Measurements from ENCODE around the gene LAMA2. TPM values are rescaled to one million over a fixed set of nuclear protein-coding genes. Genes with fewer than 3 reads are reported as not detected.

LAMA2 gene
- total RNA-seq, 1 donor from 2014 or later, result 0.23 TPM

- no peaks in the 10 kb centered on the region for H3K36me3 Mint-ChIP-seq (ENCODE audit: low read depth)
- no peak overlapping the region for H3K4me3 Mint-ChIP-seq (ENCODE audit: low read depth)
- no peaks in the 10 kb centered on the region for H3K4me1 Mint-ChIP-seq (ENCODE audit: low read depth)
- no peak overlapping the region for H3K27ac Mint-ChIP-seq
- H3K9me3 Mint-ChIP-seq, result no peaks in the 10 kb centered on the region
- DNase-seq (ENCODE audit: low spot score), result no peak
- intact Hi-C loops (cut with micrococcal nuclease), result no loop called here
- H3K27me3 Mint-ChIP-seq (ENCODE audit: low read depth), result peaks cover 2% of the 10 kb centered on the region
Observed at GRCh38 chr6:129209355-129209754, 326.4 kb downstream of the LAMA2 start.

GRCh38 chr6:129210684-129211083, 327.7 kb downstream of the LAMA2 start:
- no peaks in the 10 kb centered on the region for H3K4me1 Mint-ChIP-seq (ENCODE audit: low read depth)

GRCh38 chr6:129211626-129212025, 328.7 kb downstream of the LAMA2 start:
- Mint-ChIP-seq H3K27ac (no peak overlapping the region), H3K36me3 (ENCODE audit: low read depth) (no peaks in the 10 kb centered on the region), H3K4me3 (ENCODE audit: low read depth) (no peak overlapping the region), H3K4me1 (ENCODE audit: low read depth) (no peaks in the 10 kb centered on the region), H3K9me3 (no peaks in the 10 kb centered on the region), H3K27me3 (ENCODE audit: low read depth) (peaks cover 2% of the 10 kb centered on the region)
- DNase-seq (ENCODE audit: low spot score), result no peak
- intact Hi-C loops (cut with micrococcal nuclease), result no loop called here

More at GRCh38 chr6:129210684-129211083, 327.7 kb downstream of the LAMA2 start:
- peaks cover 2% of the 10 kb centered on the region for H3K27me3 Mint-ChIP-seq (ENCODE audit: low read depth)
- no peak overlapping the region for H3K4me3 Mint-ChIP-seq (ENCODE audit: low read depth)
- no peak overlapping the region for H3K27ac Mint-ChIP-seq
- intact Hi-C loops (cut with micrococcal nuclease), result no loop called here
- no peak for DNase-seq (ENCODE audit: low spot score)
- H3K9me3 Mint-ChIP-seq, result no peaks in the 10 kb centered on the region
- no peaks in the 10 kb centered on the region for H3K36me3 Mint-ChIP-seq (ENCODE audit: low read depth)

- Mint-ChIP-seq H3K4me3 (ENCODE audit: low read depth) (no peak overlapping the region), H3K36me3 (ENCODE audit: low read depth) (no peaks in the 10 kb centered on the region), H3K4me1 (ENCODE audit: low read depth) (no peaks in the 10 kb centered on the region), H3K27ac (no peak overlapping the region), H3K27me3 (ENCODE audit: low read depth) (peaks cover 2% of the 10 kb centered on the region), H3K9me3 (no peaks in the 10 kb centered on the region)
- no peak for DNase-seq (ENCODE audit: low spot score)
- intact Hi-C loops (cut with micrococcal nuclease), result no loop called here
Observed at GRCh38 chr6:129212081-129212480, 329.1 kb downstream of the LAMA2 start.

- no peaks in the 10 kb centered on the region for H3K4me1 Mint-ChIP-seq (ENCODE audit: low read depth)
- no peak overlapping the region for H3K4me3 Mint-ChIP-seq (ENCODE audit: low read depth)
- DNase-seq (ENCODE audit: low spot score), result no peak
- H3K27me3 Mint-ChIP-seq (ENCODE audit: low read depth), result no peaks in the 10 kb centered on the region
- no peaks in the 10 kb centered on the region for H3K9me3 Mint-ChIP-seq
- no peaks in the 10 kb centered on the region for H3K36me3 Mint-ChIP-seq (ENCODE audit: low read depth)
- H3K27ac Mint-ChIP-seq, result no peak overlapping the region
- intact Hi-C loops (cut with micrococcal nuclease), result no loop called here
Observed at GRCh38 chr6:129215246-129215645, 332.3 kb downstream of the LAMA2 start.

- H3K4me1 Mint-ChIP-seq (ENCODE audit: low read depth), result no peaks in the 10 kb centered on the region
- H3K27me3 Mint-ChIP-seq (ENCODE audit: low read depth), result no peaks in the 10 kb centered on the region
- no peak for DNase-seq (ENCODE audit: low spot score)
- intact Hi-C loops (cut with micrococcal nuclease), result no loop called here
- H3K36me3 Mint-ChIP-seq (ENCODE audit: low read depth), result no peaks in the 10 kb centered on the region
- H3K27ac Mint-ChIP-seq, result no peak overlapping the region
- no peaks in the 10 kb centered on the region for H3K9me3 Mint-ChIP-seq
- no peak overlapping the region for H3K4me3 Mint-ChIP-seq (ENCODE audit: low read depth)
Observed at GRCh38 chr6:129215916-129216520, 333.1 kb downstream of the LAMA2 start.

- Mint-ChIP-seq H3K4me1 (ENCODE audit: low read depth) (no peaks in the 10 kb centered on the region), H3K36me3 (ENCODE audit: low read depth) (no peaks in the 10 kb centered on the region), H3K27me3 (ENCODE audit: low read depth) (no peaks in the 10 kb centered on the region), H3K27ac (no peak overlapping the region), H3K4me3 (ENCODE audit: low read depth) (no peak overlapping the region), H3K9me3 (no peaks in the 10 kb centered on the region)
- intact Hi-C loops (cut with micrococcal nuclease), result no loop called here
- no peak for DNase-seq (ENCODE audit: low spot score)
Observed at GRCh38 chr6:129217701-129218100, 334.8 kb downstream of the LAMA2 start.

- no peak overlapping the region for H3K4me3 Mint-ChIP-seq (ENCODE audit: low read depth)
- no peaks in the 10 kb centered on the region for H3K9me3 Mint-ChIP-seq
- no peak for DNase-seq (ENCODE audit: low spot score)
- H3K36me3 Mint-ChIP-seq (ENCODE audit: low read depth), result no peaks in the 10 kb centered on the region
- intact Hi-C loops (cut with micrococcal nuclease), result no loop called here
- H3K27me3 Mint-ChIP-seq (ENCODE audit: low read depth), result peaks cover 3% of the 10 kb centered on the region
- H3K27ac Mint-ChIP-seq, result no peak overlapping the region
- no peaks in the 10 kb centered on the region for H3K4me1 Mint-ChIP-seq (ENCODE audit: low read depth)
Observed at GRCh38 chr6:129233458-129234134, 350.7 kb downstream of the LAMA2 start.

GRCh38 chr6:129235167-129236000, 352.4 kb downstream of the LAMA2 start:
- Mint-ChIP-seq H3K36me3 (ENCODE audit: low read depth) (no peaks in the 10 kb centered on the region), H3K4me1 (ENCODE audit: low read depth) (no peaks in the 10 kb centered on the region), H3K9me3 (no peaks in the 10 kb centered on the region), H3K27me3 (ENCODE audit: low read depth) (peaks cover 3% of the 10 kb centered on the region), H3K27ac (no peak overlapping the region), H3K4me3 (ENCODE audit: low read depth) (no peak overlapping the region)
- DNase-seq (ENCODE audit: low spot score), result no peak
- intact Hi-C loops (cut with micrococcal nuclease), result no loop called here

GRCh38 chr6:129236001-129236517, 353.1 kb downstream of the LAMA2 start:
- DNase-seq (ENCODE audit: low spot score), result no peak
- Mint-ChIP-seq H3K9me3 (no peaks in the 10 kb centered on the region), H3K4me1 (ENCODE audit: low read depth) (no peaks in the 10 kb centered on the region), H3K4me3 (ENCODE audit: low read depth) (no peak overlapping the region), H3K27ac (no peak overlapping the region), H3K36me3 (ENCODE audit: low read depth) (no peaks in the 10 kb centered on the region), H3K27me3 (ENCODE audit: low read depth) (peaks cover 3% of the 10 kb centered on the region)
- intact Hi-C loops (cut with micrococcal nuclease), result no loop called here

GRCh38 chr6:129238991-129239390, 356.1 kb downstream of the LAMA2 start:
- intact Hi-C loops (cut with micrococcal nuclease), result no loop called here
- Mint-ChIP-seq H3K36me3 (ENCODE audit: low read depth) (no peaks in the 10 kb centered on the region), H3K27me3 (ENCODE audit: low read depth) (no peaks in the 10 kb centered on the region), H3K4me1 (ENCODE audit: low read depth) (no peaks in the 10 kb centered on the region), H3K27ac (no peak overlapping the region), H3K4me3 (ENCODE audit: low read depth) (no peak overlapping the region), H3K9me3 (no peaks in the 10 kb centered on the region)
- no peak for DNase-seq (ENCODE audit: low spot score)

- no peak overlapping the region for H3K27ac Mint-ChIP-seq
- no peaks in the 10 kb centered on the region for H3K27me3 Mint-ChIP-seq (ENCODE audit: low read depth)
- no peaks in the 10 kb centered on the region for H3K36me3 Mint-ChIP-seq (ENCODE audit: low read depth)
- no peaks in the 10 kb centered on the region for H3K4me1 Mint-ChIP-seq (ENCODE audit: low read depth)
- intact Hi-C loops (cut with micrococcal nuclease), result no loop called here
- DNase-seq (ENCODE audit: low spot score), result no peak
- no peak overlapping the region for H3K4me3 Mint-ChIP-seq (ENCODE audit: low read depth)
- no peaks in the 10 kb centered on the region for H3K9me3 Mint-ChIP-seq
Observed at GRCh38 chr6:129239825-129240491, 357.0 kb downstream of the LAMA2 start.
